ENCODE measurements around the gene GABBR2.

GABBR2 gene

DNA sequence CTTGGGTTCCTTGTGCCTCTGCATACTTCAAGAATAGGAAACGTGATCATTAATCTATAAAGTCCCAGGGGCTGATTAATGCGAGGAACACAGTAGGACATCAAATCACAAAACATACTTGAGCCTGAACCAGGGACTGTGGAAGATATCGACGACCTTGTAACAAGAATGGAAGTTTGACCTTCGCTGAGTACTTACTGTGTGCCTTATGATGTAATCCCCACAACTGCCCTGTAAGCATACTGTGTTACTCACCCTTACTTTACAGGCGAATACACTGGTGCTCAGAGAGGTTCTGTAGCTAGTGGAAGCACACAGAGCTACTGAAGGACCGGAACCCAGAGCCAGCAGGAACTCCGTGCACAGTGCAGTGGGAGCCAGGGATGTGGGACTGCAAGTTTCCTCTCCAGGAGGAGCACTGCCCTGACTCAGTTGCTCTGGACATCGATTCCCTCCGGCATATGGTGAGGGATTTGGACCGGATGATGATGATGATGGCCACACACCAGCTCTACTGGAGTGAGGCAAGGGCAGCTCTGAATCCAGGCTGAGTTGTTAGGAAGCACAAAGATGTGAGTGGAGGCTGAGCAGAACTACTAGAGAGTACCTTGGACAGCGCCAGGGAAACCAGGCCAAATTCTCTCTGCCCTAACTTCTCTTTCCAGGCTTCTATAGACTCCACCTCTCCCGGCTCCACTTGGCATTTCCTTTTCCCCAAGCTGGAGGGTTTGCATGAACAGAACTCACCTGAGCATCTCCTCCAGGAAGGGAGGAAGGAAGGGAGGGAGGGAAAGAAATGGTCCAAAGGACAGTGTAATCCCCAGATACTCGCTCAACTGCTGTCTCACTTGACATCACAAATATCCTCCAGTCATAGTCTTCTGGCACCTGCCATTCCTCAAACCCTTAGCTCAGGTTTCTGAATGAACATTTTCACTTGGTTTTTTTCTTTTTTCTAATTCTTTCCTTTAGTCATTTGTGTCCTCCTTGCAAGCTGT, 1.5 kb upstream of the GABBR2 start:
- no peak overlapping the region for H3K4me3 ChIP-seq (ENCODE audit: low read depth, low read length)
- no peak overlapping the region for H3K23ac ChIP-seq (ENCODE audit: low read length)
- H3K4me2 ChIP-seq (ENCODE audit: low read length) = no peak overlapping the region
- H2BK5ac ChIP-seq (ENCODE audit: low read depth, low read length, poor library complexity) = no peak overlapping the region
- H4K8ac ChIP-seq (ENCODE audit: low read depth, low read length) = no peak overlapping the region
- no peak overlapping the region for H2BK120ac ChIP-seq (ENCODE audit: insufficient read depth, low read length, poor library complexity)
- H3K27ac ChIP-seq (ENCODE audit: low read depth, low read length) = no peak overlapping the region
- H2AK5ac ChIP-seq (ENCODE audit: low read length) = no peak overlapping the region
- H3K79me1 ChIP-seq (ENCODE audit: low read length) = no peaks in the 10 kb centered on the region
- H3K4me1 ChIP-seq (ENCODE audit: control insufficient read depth in 1 of 2, insufficient read depth in 2 of 2, low read length in 2 of 2) = peaks cover 11 to 13% of the 10 kb centered on the region in 2 experiments
- DNase-seq = peak in 1 of 2 donors; percentile 58
- no peaks in the 10 kb centered on the region for H3K36me3 ChIP-seq (ENCODE audit: control insufficient read depth in 1 of 2, insufficient read depth in 2 of 2, low read length in 2 of 2)
- no peak overlapping the region for H3K9ac ChIP-seq (ENCODE audit: low read length)
- H3K4ac ChIP-seq (ENCODE audit: low read depth, low read length) = no peak overlapping the region
- H3K18ac ChIP-seq (ENCODE audit: low read length) = no peak overlapping the region
- no CpG with 5 or more reads among the region's 14 CpGs for WGBS (ENCODE audit: extremely low coverage, insufficient coverage, insufficient read length)
- H4K91ac ChIP-seq (ENCODE audit: low read depth, low read length) = no peak overlapping the region
- no peak overlapping the region for H4K12ac ChIP-seq (ENCODE audit: low read depth, low read length)
- H2AFZ ChIP-seq (ENCODE audit: insufficient read depth, low read length, poor library complexity) = no peak overlapping the region
- peaks cover 7% of the 10 kb centered on the region for H3K9me3 ChIP-seq (ENCODE audit: insufficient read depth, low read depth, low read length)
- H3K79me2 ChIP-seq (ENCODE audit: control insufficient read depth, insufficient read depth, low read length, poor library complexity) = no peaks in the 10 kb centered on the region
- H3K27me3 ChIP-seq (ENCODE audit: insufficient read depth, low read length) = peaks cover 35% of the 10 kb centered on the region
- no peak overlapping the region for H2BK12ac ChIP-seq (ENCODE audit: low read length)
- H3K14ac ChIP-seq (ENCODE audit: low read length) = no peak overlapping the region

DNA sequence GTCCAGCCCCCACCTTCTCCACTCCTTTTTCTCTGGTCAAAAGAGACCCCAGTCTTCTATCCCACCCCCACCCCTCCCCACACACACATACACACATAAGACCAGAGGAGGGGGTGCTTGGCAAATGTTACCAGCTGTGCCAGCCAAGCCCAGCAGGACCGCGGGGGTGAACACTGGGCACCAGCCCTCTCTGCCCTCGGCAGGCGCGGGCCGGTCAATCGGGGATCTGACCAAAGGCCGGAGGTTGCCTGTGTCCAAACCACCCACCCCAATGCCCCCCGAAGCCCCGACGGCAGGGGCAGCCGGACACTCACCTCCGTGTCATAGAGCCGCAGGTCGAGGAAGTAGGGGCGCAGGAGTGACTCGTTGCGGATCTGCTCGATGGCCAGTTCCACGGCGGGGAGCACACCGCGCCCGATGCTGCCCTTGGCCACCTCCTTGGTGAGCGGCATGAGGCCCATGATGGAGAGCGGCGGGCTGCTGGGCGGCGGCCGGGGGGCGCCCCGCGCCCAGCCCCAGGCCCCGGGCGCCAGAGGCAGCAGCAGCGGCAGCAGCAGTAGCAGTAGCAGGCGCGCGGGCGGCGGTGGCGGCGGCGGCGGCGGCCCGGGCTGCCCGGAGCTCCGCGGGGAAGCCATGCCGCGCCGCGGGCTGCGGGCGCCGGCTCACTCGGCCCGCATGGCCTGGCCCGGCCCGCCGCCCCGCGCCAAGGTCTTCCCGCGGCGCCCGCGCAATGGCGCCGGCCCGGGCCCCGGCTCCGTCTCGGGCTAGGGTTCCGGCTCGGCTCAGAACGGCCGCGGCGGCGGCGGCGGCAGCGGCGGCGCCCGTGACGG, 417 bp downstream of the GABBR2 start:
- H3K4me1 ChIP-seq (ENCODE audit: control insufficient read depth in 1 of 2, insufficient read depth in 2 of 2, low read length in 2 of 2) = peaks cover 11 to 13% of the 10 kb centered on the region in 2 experiments
- H2AFZ ChIP-seq (ENCODE audit: insufficient read depth, low read length, poor library complexity) = no peak overlapping the region
- no peak overlapping the region for H3K14ac ChIP-seq (ENCODE audit: low read length)
- no peak overlapping the region for H4K12ac ChIP-seq (ENCODE audit: low read depth, low read length)
- H2BK120ac ChIP-seq (ENCODE audit: insufficient read depth, low read length, poor library complexity) = no peak overlapping the region
- no peak overlapping the region for H4K8ac ChIP-seq (ENCODE audit: low read depth, low read length)
- no peaks in the 10 kb centered on the region for H3K79me2 ChIP-seq (ENCODE audit: control insufficient read depth, insufficient read depth, low read length, poor library complexity)
- DNase-seq = peak in 1 of 2 donors; percentile 55
- WGBS (ENCODE audit: extremely low coverage, insufficient coverage, insufficient read length) = no CpG with 5 or more reads among the region's 89 CpGs
- H3K9ac ChIP-seq (ENCODE audit: low read length) = no peak overlapping the region
- H3K4me3 ChIP-seq (ENCODE audit: low read depth, low read length) = no peak overlapping the region
- H3K4ac ChIP-seq (ENCODE audit: low read depth, low read length) = no peak overlapping the region
- H3K4me2 ChIP-seq (ENCODE audit: low read length) = peak overlapping the region; percentile 90
- H3K79me1 ChIP-seq (ENCODE audit: low read length) = no peaks in the 10 kb centered on the region
- no peak overlapping the region for H2AK5ac ChIP-seq (ENCODE audit: low read length)
- no peak overlapping the region for H4K91ac ChIP-seq (ENCODE audit: low read depth, low read length)
- H2BK5ac ChIP-seq (ENCODE audit: low read depth, low read length, poor library complexity) = no peak overlapping the region
- no peaks in the 10 kb centered on the region for H3K36me3 ChIP-seq (ENCODE audit: control insufficient read depth in 1 of 2, insufficient read depth in 2 of 2, low read length in 2 of 2)
- H3K23ac ChIP-seq (ENCODE audit: low read length) = no peak overlapping the region
- H3K9me3 ChIP-seq (ENCODE audit: insufficient read depth, low read depth, low read length) = peaks cover 7% of the 10 kb centered on the region
- no peak overlapping the region for H2BK12ac ChIP-seq (ENCODE audit: low read length)
- no peak overlapping the region for H3K27ac ChIP-seq (ENCODE audit: low read depth, low read length)
- peaks cover 35% of the 10 kb centered on the region for H3K27me3 ChIP-seq (ENCODE audit: insufficient read depth, low read length)
- H3K18ac ChIP-seq (ENCODE audit: low read length) = no peak overlapping the region

DNA sequence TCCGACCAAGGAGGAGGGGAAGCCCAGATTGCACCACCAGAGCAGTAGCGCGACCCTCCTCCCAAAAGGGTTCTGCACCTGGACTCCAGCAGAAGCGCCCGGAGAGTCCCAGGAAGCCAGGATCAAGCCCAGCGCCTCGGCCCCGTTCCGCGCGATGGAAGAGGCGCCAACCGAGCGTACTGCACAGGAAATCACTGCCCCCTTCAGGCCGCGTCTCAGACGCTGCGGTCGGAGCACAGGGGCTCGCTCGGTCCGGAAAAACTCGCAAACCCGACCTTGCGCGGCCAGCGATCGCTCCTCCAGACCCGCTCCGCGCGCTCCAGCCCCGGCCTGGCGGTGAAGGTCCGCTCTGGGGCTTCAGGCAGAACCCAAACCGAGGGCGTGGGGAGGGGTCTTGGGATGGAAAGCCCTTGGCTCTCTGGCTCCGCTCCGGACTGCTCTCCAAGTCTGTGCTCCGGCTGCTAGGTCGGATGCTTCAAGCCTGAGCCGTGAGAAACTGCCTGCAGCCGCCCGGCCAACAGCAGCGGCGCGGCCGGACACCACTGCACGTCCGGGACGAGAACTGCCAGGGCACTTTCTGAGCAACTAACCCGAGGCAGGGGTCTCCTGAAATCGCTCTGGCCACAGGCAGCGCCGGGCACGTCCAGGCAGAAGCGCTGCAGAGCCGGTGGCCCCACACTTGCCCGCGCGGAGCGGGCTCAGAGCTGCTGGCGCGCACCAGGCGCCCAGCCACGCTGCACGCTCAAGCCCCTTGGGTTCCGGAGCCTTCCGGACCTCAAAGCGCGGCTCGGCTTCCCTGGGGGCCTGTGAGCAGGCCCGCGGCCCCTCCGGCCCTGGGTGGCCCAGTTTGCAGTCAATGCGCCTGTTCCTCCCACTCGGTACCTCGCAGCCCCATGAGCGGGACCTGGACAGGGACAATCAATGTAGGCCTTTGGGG, 1.3 kb downstream of the GABBR2 start:
- H2BK12ac ChIP-seq (ENCODE audit: low read length) = no peak overlapping the region
- peaks cover 7% of the 10 kb centered on the region for H3K9me3 ChIP-seq (ENCODE audit: insufficient read depth, low read depth, low read length)
- H3K4me3 ChIP-seq (ENCODE audit: low read depth, low read length) = no peak overlapping the region
- H3K36me3 ChIP-seq (ENCODE audit: control insufficient read depth in 1 of 2, insufficient read depth in 2 of 2, low read length in 2 of 2) = no peaks in the 10 kb centered on the region
- no peak overlapping the region for H3K23ac ChIP-seq (ENCODE audit: low read length)
- H3K79me2 ChIP-seq (ENCODE audit: control insufficient read depth, insufficient read depth, low read length, poor library complexity) = no peaks in the 10 kb centered on the region
- H3K4me2 ChIP-seq (ENCODE audit: low read length) = peak overlapping the region; percentile 63
- no peak overlapping the region for H3K4ac ChIP-seq (ENCODE audit: low read depth, low read length)
- no peak overlapping the region for H2AK5ac ChIP-seq (ENCODE audit: low read length)
- H4K8ac ChIP-seq (ENCODE audit: low read depth, low read length) = no peak overlapping the region
- no peak overlapping the region for H4K12ac ChIP-seq (ENCODE audit: low read depth, low read length)
- H3K14ac ChIP-seq (ENCODE audit: low read length) = no peak overlapping the region
- H3K27me3 ChIP-seq (ENCODE audit: insufficient read depth, low read length) = peaks cover 35% of the 10 kb centered on the region
- peaks cover 11 to 13% of the 10 kb centered on the region in 2 experiments for H3K4me1 ChIP-seq (ENCODE audit: control insufficient read depth in 1 of 2, insufficient read depth in 2 of 2, low read length in 2 of 2)
- no peak overlapping the region for H2AFZ ChIP-seq (ENCODE audit: insufficient read depth, low read length, poor library complexity)
- WGBS (ENCODE audit: extremely low coverage, insufficient coverage, insufficient read length) = no CpG with 5 or more reads among the region's 79 CpGs
- peak; percentile 75 to 85 for DNase-seq
- no peak overlapping the region for H3K18ac ChIP-seq (ENCODE audit: low read length)
- H3K27ac ChIP-seq (ENCODE audit: low read depth, low read length) = no peak overlapping the region
- no peaks in the 10 kb centered on the region for H3K79me1 ChIP-seq (ENCODE audit: low read length)
- no peak overlapping the region for H2BK5ac ChIP-seq (ENCODE audit: low read depth, low read length, poor library complexity)
- no peak overlapping the region for H2BK120ac ChIP-seq (ENCODE audit: insufficient read depth, low read length, poor library complexity)
- H4K91ac ChIP-seq (ENCODE audit: low read depth, low read length) = no peak overlapping the region
- H3K9ac ChIP-seq (ENCODE audit: low read length) = no peak overlapping the region

All from trophoblast cell (in vitro differentiated cells and primary cell).